TTC549 (cell line): ENCODE results near the gene OTX2.

Experiments
- FAIRE-seq: peaks from 2 replicates; lab custom pipeline; 2012; peaks lifted over from hg19 to GRCh38; lab: Jason Lieb, UNC

OTX2 gene

GRCh38 chr14:56810147-56810719 is at the start of gene OTX2:
OTX2 (minus strand) TSS chr14:56810479; CDS start chr14:56805456, 5,023 bp downstream.
- FAIRE-seq: no peak

DNA sequence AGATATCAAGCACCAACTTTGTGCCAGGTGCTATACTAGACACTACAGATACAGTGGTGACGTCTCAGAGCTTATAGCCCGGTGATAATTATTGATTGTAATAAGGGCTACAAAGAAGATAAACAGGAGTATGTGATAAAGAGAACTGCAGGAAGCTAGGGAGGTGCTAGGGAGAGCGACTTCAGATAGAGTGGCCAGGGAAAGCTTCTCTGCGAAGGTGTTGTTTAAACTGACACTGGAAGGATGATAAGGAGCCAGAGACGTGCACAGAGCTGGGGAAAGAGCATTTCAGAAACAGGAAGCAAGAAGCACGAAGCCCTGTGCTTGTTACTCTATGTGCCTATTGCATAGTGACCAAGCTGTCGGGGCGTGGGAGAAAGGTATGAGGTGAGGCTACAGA is 48.1 kb upstream of the OTX2 start:
- FAIRE-seq: no peak

DNA sequence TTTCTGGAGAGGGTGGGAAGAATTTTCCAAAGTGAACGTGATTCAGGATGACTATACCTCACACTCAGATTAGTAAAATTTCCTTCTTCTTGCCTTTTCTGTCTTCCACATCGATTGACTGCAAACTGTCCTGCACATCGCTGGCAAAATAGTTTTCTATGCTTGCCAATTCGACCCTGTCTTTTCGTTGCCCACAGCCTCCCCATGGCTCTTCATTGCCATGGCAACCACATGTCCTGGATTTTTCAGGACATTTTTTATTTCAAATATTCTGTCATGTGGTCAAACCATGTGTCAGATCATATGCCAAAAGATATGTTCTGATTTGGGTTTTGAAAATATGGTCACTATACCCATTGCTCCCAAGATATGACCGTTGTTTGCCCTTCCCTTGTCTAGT is 46.9 kb upstream of the OTX2 start:
- no peak for FAIRE-seq

DNA sequence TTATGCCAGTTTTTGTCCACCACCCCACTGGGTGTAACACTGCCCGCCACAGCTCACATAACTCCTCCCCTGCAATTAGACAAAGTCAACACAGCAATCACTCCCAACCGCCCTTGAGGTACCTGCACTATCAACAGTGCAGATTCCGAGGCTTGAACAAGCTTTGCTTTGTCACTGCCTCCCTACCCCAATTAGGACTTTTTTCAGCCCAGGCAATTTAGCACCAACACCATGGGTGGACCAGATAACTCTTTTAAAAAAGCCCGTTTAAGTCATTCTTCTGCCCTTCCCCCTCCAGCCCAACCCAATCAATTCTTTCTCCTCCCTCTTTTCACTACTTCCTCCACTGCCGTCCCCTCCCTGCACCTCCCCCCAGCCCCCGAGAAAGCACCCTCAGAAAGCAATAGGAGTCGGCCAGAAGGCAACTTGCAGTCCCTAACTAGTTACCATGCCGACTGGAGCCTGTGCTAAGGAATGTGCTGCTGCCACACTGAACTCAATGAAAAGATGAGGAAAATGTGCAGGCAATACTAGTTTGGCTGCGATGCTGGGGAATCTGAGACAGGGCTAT is 45.7 kb upstream of the OTX2 start:
- FAIRE-seq: no peak

DNA sequence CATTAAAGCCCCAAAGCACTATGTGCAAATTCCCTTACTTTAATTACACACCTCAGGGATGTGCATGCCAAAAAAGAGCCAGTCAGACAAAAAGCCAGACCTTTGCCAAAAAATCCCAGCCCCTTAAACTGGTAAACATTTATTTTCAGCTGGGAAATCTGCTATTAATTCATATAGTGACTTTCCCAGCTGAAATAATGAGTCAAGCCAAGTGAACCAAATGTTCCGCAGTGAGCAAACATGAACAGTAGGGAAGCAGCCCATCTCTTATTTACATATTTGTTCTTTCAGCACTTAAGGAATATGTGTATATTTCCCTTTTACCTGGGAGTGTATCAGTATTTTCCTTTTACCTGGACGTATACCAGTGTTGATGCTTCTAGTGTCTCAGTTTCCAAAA is 44.0 kb upstream of the OTX2 start:
- FAIRE-seq: no peak

- FAIRE-seq: no peak
Observed at GRCh38 chr14:56846970-56847930, 37.0 kb upstream of the OTX2 start.

DNA sequence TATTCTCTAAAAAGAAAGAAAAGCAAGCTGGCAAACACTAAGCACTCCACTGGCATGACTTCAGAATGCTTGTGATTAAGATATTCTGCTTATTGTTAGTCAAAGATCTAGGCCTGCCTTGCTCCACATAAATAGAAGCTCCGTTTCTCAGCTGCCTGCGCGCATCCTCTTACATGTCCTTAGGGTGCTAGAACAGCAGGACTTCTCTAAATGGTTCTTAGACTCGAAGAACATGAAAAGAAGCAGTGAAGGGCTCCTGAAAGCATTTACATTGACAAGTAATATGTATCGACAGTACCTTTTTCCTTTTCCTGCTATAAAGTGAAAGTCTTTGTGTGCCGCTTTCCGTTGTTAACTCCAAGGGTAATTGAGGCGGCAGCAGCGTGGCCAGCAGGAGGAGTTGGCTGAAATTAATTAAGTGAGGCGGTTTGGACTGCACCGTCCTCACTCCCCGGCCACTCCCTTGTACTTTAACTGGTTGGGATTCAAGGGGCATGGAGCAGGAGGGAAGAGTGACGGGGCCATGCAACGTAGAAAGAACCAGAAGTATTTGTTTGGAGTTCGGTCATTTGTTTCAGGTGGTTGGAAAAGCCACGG is 34.2 kb upstream of the OTX2 start:
- FAIRE-seq: no peak

DNA sequence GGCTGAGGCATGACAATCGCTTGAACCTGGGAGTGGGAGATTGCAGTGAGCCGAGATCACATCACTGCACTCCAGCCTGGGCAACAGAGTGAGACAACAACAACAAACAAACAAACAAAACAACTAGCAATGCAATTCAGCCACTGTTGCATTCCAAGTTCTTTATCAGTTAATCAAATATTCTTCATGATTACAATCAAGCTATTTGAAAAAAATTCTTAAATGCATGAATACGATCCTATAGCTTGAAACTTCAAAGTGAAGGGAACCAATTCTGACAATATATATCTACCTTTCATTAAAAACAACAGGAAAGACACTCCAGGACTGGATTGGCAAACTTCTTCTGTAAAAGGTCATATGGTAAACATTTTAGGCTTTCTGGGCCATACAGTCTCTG is 31.3 kb upstream of the OTX2 start:
- no peak for FAIRE-seq

GRCh38 chr14:56840221-56840620 is 29.9 kb upstream of the OTX2 start:
- FAIRE-seq: no peak

DNA sequence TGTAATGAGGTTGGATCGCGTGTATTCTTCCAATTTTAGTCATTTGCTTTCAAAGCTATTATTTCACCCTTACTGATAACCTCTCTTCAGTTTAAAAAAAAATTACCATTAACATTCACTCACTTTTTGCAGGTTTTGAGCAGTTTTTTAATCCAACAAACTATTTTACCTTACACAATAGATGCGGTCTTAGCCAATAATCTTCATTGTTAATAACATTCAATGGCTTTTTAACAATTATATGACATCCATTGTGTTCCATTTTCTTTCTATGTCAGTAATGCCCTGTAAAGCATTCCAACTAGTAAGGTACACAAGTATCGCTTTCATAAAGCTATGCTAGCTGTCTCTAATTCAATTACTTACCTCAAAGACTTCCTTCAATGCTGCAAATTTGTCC is 18.9 kb upstream of the OTX2 start:
- no peak for FAIRE-seq

DNA sequence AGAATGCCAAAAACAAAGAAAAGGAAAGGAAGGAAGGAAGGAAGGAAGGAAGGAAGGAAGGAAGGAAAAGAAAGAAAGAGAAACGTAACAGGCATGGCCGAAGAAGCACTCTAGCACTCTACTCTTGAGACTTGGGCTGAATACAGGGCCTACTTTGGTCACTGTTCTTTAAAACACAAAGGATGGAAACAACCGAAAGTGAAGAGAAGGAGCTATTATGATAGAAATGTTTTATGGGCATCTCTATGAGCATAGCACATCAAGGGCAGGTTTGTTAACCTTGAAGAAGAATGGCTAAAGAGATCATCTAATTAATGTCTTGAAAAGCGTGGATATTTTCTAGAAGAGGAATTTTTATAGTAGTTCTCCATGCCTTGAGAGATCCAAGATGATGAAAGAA is 15.9 kb upstream of the OTX2 start:
- FAIRE-seq: no peak

- no peak for FAIRE-seq
Observed at GRCh38 chr14:56821805-56822610, 11.7 kb upstream of the OTX2 start.

DNA sequence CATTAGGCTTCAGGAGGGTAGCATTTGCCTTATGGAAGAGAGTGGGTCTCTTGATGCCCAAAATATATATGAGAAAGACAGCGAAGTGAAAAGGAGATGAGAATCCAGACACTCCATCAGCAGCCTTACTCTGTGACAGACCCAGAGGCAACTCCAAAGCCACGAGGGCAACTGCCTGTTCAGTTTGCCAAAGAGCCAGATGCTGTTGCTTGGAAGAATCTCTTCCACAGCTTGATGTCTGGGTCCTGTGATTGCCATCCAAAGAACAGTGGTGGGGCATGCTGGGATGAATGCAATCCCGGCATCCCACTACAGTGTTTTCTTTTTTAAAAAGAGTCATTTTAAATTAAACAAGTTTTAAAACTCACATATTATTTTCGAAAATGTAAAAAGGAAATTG is 10.9 kb upstream of the OTX2 start:
- no peak for FAIRE-seq

- no peak for FAIRE-seq
Observed at GRCh38 chr14:56817396-56817921, 7.2 kb upstream of the OTX2 start.

GRCh38 chr14:56816574-56817391 is 6.5 kb upstream of the OTX2 start:
- no peak for FAIRE-seq

GRCh38 chr14:56815745-56816144 is 5.5 kb upstream of the OTX2 start:
- no peak for FAIRE-seq

DNA sequence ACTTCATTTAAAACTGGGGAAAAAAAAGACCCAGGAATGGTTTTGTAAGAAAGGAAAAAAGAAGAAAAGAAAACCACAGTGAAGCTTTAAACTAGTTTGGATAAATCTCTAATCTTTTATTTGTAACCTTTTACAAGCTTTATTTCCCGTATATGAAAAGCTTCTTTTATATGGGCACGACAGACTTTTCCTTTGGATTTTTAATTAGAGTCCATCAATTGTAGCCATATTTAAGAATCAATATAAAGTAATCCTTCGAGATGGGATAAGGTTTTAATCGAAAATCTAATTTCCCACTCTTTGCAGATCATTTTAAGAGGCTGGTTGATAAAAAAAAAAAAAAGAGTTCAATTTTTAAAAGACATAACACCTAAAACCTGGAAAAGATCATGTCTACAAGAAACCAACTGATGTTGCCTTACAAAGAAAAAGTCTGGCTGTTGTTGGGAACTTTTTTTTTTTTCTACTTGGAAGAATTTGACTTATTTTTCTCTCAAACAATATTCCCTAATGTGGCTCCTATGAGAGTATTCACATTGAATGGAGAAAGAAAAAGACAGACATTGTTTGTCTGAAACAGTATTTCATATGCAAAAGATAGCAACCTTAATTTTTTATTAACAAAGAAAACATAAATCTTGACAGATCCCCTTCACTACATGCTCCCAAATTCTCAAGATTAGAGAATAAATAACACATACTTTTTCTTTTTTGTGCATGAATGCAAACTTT is 4.9 kb upstream of the OTX2 start:
- no peak for FAIRE-seq

- no peak for FAIRE-seq
Observed at GRCh38 chr14:56814519-56814959, 4.3 kb upstream of the OTX2 start.

DNA sequence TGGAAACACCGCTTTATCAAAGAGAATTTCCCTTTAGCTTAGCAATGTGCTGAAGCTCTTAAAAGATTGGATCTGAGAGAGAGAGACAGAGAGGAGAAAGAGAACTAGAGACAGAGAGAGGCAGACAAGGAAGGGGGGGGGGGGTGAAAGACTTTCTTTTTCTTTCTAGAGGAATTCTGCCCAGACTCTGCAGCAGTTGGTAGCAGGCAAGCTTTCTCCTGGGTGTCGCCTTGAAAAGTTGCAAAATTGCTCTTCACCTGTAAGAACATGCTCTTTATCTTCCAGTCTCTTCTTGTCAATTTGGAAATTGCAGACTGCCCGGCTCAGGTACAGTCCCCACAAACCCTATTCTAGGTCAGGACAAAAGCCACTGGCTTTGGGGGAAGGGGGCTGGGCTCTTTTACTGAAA is 2.9 kb upstream of the OTX2 start:
- no peak for FAIRE-seq
